ENCODE results near the gene PRR19.

PRR19 gene

GRCh38 chr19:42293540-42293939 is 8.4 kb upstream of the PRR19 start:
- Mint-ChIP-seq H3K4me3 (no peak overlapping the region), H3K9me3 (no peaks in the 10 kb centered on the region), H3K27me3 (ENCODE audit: low read depth) (no peaks in the 10 kb centered on the region), H3K4me1 (ENCODE audit: low read depth) (peaks cover 8% of the 10 kb centered on the region), H3K36me3 (ENCODE audit: low read depth) (peaks cover 21% of the 10 kb centered on the region), H3K27ac (no peak overlapping the region)

GRCh38 chr19:42293948-42294347 is 8.0 kb upstream of the PRR19 start:
- Mint-ChIP-seq H3K4me1 (ENCODE audit: low read depth) (peaks cover 8% of the 10 kb centered on the region), H3K27ac (no peak overlapping the region), H3K9me3 (no peaks in the 10 kb centered on the region), H3K27me3 (ENCODE audit: low read depth) (no peaks in the 10 kb centered on the region), H3K4me3 (no peak overlapping the region), H3K36me3 (ENCODE audit: low read depth) (peaks cover 21% of the 10 kb centered on the region)

GRCh38 chr19:42294471-42295137 is 7.3 kb upstream of the PRR19 start:
- H3K36me3 Mint-ChIP-seq (ENCODE audit: low read depth): peaks cover 21% of the 10 kb centered on the region
- no peaks in the 10 kb centered on the region for H3K27me3 Mint-ChIP-seq (ENCODE audit: low read depth)
- peaks cover 8% of the 10 kb centered on the region for H3K4me1 Mint-ChIP-seq (ENCODE audit: low read depth)
- no peak overlapping the region for H3K27ac Mint-ChIP-seq
- no peaks in the 10 kb centered on the region for H3K9me3 Mint-ChIP-seq
- H3K4me3 Mint-ChIP-seq: no peak overlapping the region

- Mint-ChIP-seq H3K27me3 (ENCODE audit: low read depth) (no peaks in the 10 kb centered on the region), H3K9me3 (no peaks in the 10 kb centered on the region), H3K4me3 (no peak overlapping the region), H3K27ac (no peak overlapping the region), H3K4me1 (ENCODE audit: low read depth) (peaks cover 8% of the 10 kb centered on the region), H3K36me3 (ENCODE audit: low read depth) (peaks cover 26% of the 10 kb centered on the region)
Measured at GRCh38 chr19:42295342-42295741, 6.6 kb upstream of the PRR19 start.

- Mint-ChIP-seq H3K27ac (peak overlapping the region; percentile 45), H3K4me1 (ENCODE audit: low read depth) (peaks cover 8% of the 10 kb centered on the region), H3K36me3 (ENCODE audit: low read depth) (peaks cover 26% of the 10 kb centered on the region), H3K9me3 (no peaks in the 10 kb centered on the region), H3K4me3 (no peak overlapping the region), H3K27me3 (ENCODE audit: low read depth) (no peaks in the 10 kb centered on the region)
Measured at GRCh38 chr19:42295831-42296525, 6.0 kb upstream of the PRR19 start.

GRCh38 chr19:42297039-42297438 is 4.9 kb upstream of the PRR19 start:
- Mint-ChIP-seq H3K27me3 (ENCODE audit: low read depth) (no peaks in the 10 kb centered on the region), H3K36me3 (ENCODE audit: low read depth) (peaks cover 22% of the 10 kb centered on the region), H3K27ac (no peak overlapping the region), H3K9me3 (no peaks in the 10 kb centered on the region), H3K4me1 (ENCODE audit: low read depth) (peaks cover 10% of the 10 kb centered on the region), H3K4me3 (no peak overlapping the region)

- peak overlapping the region; percentile 85 for H3K4me3 Mint-ChIP-seq
- no peaks in the 10 kb centered on the region for H3K9me3 Mint-ChIP-seq
- peak overlapping the region; percentile 88 for H3K27ac Mint-ChIP-seq
- H3K36me3 Mint-ChIP-seq (ENCODE audit: low read depth): peaks cover 5% of the 10 kb centered on the region
- H3K4me1 Mint-ChIP-seq (ENCODE audit: low read depth): peaks cover 20% of the 10 kb centered on the region
- no peaks in the 10 kb centered on the region for H3K27me3 Mint-ChIP-seq (ENCODE audit: low read depth)
Measured at GRCh38 chr19:42303101-42303464, 1.2 kb downstream of the PRR19 start.

- Mint-ChIP-seq H3K4me3 (no peak overlapping the region), H3K27me3 (ENCODE audit: low read depth) (no peaks in the 10 kb centered on the region), H3K9me3 (no peaks in the 10 kb centered on the region), H3K36me3 (ENCODE audit: low read depth) (peaks cover 5% of the 10 kb centered on the region), H3K27ac (peak overlapping the region; percentile 35), H3K4me1 (ENCODE audit: low read depth) (peaks cover 20% of the 10 kb centered on the region)
Measured at GRCh38 chr19:42303876-42304275, 1.9 kb downstream of the PRR19 start.

- peaks cover 11% of the 10 kb centered on the region for H3K27me3 Mint-ChIP-seq (ENCODE audit: low read depth)
- no peaks in the 10 kb centered on the region for H3K9me3 Mint-ChIP-seq
- H3K27ac Mint-ChIP-seq: no peak overlapping the region
- H3K4me1 Mint-ChIP-seq (ENCODE audit: low read depth): peaks cover 16% of the 10 kb centered on the region
- H3K36me3 Mint-ChIP-seq (ENCODE audit: low read depth): no peaks in the 10 kb centered on the region
- no peak overlapping the region for H3K4me3 Mint-ChIP-seq
Measured at GRCh38 chr19:42306646-42307045, 4.7 kb downstream of the PRR19 start.

- Mint-ChIP-seq H3K4me3 (no peak overlapping the region), H3K27ac (no peak overlapping the region), H3K36me3 (ENCODE audit: low read depth) (no peaks in the 10 kb centered on the region), H3K9me3 (no peaks in the 10 kb centered on the region), H3K27me3 (ENCODE audit: low read depth) (peaks cover 36% of the 10 kb centered on the region), H3K4me1 (ENCODE audit: low read depth) (peaks cover 9% of the 10 kb centered on the region)
Measured at GRCh38 chr19:42309686-42310085, 7.8 kb downstream of the PRR19 start.

GRCh38 chr19:42311657-42312056 is 9.7 kb downstream of the PRR19 start:
- Mint-ChIP-seq H3K4me3 (no peak overlapping the region), H3K27ac (no peak overlapping the region), H3K36me3 (ENCODE audit: low read depth) (no peaks in the 10 kb centered on the region), H3K4me1 (ENCODE audit: low read depth) (peaks cover 9% of the 10 kb centered on the region), H3K27me3 (ENCODE audit: low read depth) (peaks cover 43% of the 10 kb centered on the region), H3K9me3 (no peaks in the 10 kb centered on the region)

GRCh38 chr19:42312370-42312769 is 10.4 kb downstream of the PRR19 start:
- Mint-ChIP-seq H3K9me3 (no peaks in the 10 kb centered on the region), H3K36me3 (ENCODE audit: low read depth) (no peaks in the 10 kb centered on the region), H3K4me1 (ENCODE audit: low read depth) (peaks cover 14% of the 10 kb centered on the region), H3K27ac (no peak overlapping the region), H3K27me3 (ENCODE audit: low read depth) (peaks cover 48% of the 10 kb centered on the region), H3K4me3 (peak overlapping the region; percentile 80)

- peaks cover 48% of the 10 kb centered on the region for H3K27me3 Mint-ChIP-seq (ENCODE audit: low read depth)
- H3K27ac Mint-ChIP-seq: no peak within 1 kb of the TSS
- no peaks in the 10 kb centered on the region for H3K9me3 Mint-ChIP-seq
- no peaks in the 10 kb centered on the region for H3K36me3 Mint-ChIP-seq (ENCODE audit: low read depth)
- peak within 1 kb of the TSS; percentile 80 for H3K4me3 Mint-ChIP-seq
- H3K4me1 Mint-ChIP-seq (ENCODE audit: low read depth): peaks cover 14% of the 10 kb centered on the region
Measured at GRCh38 chr19:42313096-42313839, 11.3 kb downstream of the PRR19 start, which contains the start of gene TMEM145. Gene TMEM145, plus strand, starts transcription at chr19:42313309. Its CDS starts 68 bp downstream, at chr19:42313377.

GRCh38 chr19:42313840-42314755 is 12.2 kb downstream of the PRR19 start:
- Mint-ChIP-seq H3K9me3 (no peaks in the 10 kb centered on the region), H3K27ac (no peak overlapping the region), H3K27me3 (ENCODE audit: low read depth) (peaks cover 48% of the 10 kb centered on the region), H3K4me1 (ENCODE audit: low read depth) (peaks cover 14% of the 10 kb centered on the region), H3K4me3 (peak overlapping the region; percentile 38), H3K36me3 (ENCODE audit: low read depth) (no peaks in the 10 kb centered on the region)
